Renal cortical epithelial cell (primary cell): ENCODE results near the gene ZCCHC14. TPM values are rescaled to one million over a fixed set of nuclear protein-coding genes. Genes with fewer than 3 reads are reported as not detected.
"Not testable (repeated sequence)": the region's sequence is repeated elsewhere in the genome, so short reads cannot be mapped to it uniquely, and the experiment has no call there.

Experiments
- DNase-seq: peaks from one replicate; pipeline ENCODE4 v3.0.0-alpha.2; 2011; ENCODE audit warnings: low read depth
- total RNA-seq: library from RNA; depleted of rRNA; stranded (reverse); fragments of >200 nt; gene quantifications from 2 replicates; pipeline ENCODE4 v1.2.3, GENCODE V29; 2014

The ZCCHC14 gene
- total RNA-seq, 1 donor from 2014 or later = 24.8 TPM

GRCh38 chr16:87410530-87410929 is 82.3 kb downstream of the ZCCHC14 start:
- DNase-seq = no peak

- no peak for DNase-seq
Observed at GRCh38 chr16:87409781-87410180, 83.0 kb downstream of the ZCCHC14 start.

DNA sequence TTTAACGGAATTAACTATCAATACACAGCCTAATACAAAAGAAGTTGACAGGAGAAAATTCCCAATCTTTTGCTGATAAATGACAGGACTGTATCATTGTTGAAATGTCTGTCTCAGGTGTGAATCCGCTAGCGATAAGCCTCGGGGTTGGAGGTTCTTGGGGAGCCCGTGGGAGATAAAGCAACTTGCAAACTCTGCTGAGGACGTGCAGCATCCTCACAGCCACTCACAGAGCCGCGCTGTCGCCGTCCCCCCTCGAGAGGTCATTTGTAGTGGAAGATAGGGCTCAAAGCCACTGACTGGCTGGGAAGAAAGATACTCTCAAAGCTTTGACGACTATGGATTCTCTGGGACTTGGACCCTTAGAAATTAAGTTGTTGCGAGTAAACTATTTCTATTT is 83.7 kb downstream of the ZCCHC14 start:
- DNase-seq = no peak

DNA sequence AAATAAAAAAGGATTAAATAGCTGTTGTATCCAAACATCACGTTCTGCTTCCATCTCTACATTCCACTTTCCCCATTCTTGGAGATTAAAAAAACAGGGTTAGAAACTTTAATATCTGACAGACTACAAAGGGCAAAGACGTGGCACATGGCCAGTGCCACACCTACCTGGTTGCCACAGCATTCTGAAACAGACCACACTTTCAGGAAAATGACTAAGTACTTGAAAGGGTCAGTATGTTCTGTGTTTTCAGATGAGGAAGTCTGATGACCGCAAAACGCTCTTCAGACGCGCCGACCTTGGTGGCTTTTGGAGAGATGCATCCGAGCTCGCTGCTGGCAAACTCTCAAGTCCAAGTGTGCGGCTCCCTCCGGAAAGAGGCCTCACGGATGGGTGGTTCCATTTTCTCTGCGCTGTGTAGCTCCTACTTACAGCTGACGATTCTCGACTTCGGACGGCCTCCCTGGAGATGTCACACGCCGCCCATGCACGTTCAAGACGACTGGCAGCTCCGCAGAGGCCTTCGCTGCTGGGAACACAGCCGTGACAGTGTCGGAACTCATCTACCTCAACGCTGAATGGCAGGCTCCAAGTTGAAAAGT is 85.2 kb downstream of the ZCCHC14 start:
- DNase-seq = peak; percentile 94

DNA sequence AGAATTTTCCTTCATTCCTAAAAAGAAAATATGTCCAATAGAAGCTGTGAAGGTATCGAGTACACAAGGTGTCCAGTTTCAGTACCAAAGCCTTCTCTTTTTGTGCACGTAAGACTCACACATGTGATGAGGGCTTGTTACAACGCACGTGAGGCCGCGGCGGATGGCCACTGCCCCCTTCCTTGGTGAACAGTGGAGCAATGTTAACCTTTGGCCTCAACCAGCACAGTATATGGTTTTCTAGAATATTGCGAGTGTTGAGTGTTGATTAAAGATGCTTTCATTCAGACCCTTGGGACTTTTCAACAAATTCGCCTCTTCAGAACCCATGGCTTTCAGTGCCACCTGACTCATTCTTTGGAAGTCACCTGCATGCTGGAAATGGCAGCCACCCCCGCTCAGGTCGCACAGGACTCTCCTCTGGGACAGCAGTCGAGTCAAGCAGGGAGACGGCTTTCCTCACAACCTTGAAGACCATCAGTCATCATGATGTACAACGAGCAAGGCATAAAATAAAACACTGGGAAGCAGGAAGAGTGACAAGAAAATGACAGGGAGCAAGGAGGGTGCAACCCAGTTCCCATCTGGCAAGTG is 86.2 kb downstream of the ZCCHC14 start:
- DNase-seq = no peak

GRCh38 chr16:87404764-87405625 is 87.8 kb downstream of the ZCCHC14 start:
- DNase-seq = no peak

DNA sequence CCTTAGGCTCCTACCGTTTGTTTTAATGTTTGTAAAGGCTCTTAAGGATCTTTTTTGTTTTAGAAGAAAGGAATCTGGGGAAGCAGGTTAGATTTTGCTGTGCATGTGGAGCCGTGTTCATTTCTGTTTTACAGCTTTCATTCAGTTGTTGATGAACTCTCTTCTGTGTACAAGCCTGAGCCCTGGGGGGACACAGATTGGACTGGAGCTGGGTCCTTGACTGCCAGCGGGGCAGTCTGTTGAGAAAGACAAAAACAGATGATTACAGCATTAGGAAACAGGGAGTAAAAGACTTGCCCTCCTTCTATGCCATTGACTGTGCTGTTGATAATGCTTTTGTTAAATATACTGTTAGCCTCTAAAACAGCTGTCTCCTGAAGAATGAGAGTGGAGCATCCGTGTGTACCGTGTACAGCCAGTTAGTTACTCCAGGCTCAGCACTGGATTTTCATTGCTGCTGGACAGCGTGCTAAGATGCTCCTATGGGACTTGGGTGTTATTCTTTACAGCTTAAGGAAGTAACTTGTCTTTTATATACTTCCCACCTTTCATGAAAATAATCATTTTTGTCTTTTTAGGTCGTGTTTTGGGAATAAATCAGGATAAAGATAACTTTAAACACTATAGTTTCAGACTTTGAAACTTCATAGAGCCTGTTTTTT is 97.5 kb downstream of the ZCCHC14 start:
- no peak for DNase-seq

DNA sequence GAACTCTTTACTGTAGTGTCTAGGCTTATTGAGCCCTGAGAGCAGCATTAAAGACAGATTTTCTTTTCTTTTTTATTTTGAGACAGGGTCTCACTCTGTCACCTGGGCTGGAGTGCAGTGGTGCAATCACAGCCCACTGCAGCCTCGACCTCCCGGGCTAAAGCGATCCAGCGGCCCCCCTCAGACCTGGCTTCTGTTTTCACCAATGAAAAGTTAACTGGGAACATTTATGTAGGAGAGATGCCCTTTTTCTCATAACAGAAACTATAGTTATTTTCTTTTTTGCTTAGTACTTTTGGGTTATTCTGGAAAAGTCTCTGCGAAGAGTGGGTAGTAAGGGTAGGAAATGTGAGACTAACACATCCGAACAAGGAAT is 99.2 kb downstream of the ZCCHC14 start:
- DNase-seq = no peak

DNA sequence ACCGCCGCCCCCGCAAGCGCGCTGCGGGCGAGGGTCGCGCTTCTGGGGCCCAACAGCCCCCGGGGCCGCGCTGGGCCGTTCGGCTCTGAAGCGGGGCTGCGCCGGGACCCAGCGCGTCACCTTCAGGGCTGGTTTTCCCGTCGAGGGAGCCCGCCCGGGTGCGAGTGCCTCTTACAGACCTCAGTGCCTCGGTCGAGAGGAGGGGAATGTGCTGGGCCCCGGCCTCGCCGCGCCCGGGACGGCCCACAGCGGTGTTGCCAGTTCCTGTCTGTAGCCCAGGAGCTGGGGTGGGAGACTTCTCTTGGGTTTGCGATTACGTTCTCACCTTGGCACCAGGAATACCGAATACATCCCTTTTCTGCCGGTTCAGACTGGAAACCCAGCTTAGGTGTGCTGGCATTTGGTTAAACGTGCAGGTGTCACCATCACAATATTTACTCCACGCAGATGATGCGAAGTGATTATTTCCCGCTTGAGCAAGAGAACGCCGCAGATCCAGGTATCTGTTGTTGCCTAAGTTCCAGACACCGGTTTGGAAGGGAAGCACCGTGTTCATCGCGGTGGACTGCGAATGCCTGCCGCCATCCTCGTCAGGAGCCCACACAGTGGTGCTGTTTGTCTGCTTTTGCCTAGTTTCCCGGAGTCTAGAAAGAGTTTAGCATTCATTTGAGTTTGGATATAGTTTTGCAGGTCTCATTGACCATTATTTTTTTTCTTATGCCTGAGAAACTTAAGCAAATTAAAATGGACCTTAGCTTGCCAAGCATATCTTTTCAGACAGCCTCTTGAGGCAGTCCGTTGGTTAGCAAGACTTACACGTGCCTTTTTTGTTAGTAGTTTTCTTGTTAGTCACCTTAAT is 99.8 kb downstream of the ZCCHC14 start:
- peak; percentile 54 for DNase-seq

DNA sequence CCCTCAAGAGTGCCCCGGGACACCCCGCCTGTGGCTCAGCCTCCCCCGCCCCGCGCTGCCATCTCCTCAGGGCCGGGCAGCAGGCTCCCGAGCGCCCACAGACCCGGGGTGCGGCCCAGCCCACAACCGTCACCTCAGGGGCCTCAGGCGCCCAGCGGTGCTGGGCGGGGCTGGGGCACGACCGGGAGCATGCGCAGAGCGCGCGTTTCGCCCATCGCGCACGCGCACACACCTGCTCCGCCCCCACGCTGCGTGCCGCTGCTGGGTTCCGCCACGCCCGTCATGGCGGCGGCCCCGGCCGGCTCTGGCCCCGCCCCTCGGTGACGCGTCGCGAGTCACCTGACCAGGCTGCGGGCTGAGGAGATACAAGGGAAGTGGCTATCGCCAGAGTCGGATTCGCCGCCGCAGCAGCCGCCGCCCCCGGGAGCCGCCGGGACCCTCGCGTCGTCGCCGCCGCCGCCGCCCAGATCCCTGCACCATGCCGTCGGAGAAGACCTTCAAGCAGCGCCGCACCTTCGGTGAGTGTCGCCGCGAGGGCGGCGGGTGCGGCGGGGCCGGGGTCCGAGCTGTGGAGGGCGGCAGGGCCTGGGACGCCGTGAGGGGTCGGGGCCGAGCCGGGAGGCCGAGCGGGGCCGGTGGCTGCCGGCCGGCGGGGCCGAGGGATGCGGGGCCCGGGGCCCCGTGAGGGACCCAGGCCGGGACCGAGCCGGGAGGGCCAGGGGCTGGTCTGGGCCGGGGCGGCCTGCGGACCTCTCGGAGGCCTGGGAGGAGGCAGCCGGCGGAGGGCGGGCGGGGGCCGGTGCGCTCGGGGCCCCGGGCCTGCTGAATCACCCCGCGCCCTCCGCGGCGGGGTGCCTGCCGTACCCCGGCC is 100.6 kb downstream of the ZCCHC14 start, which contains the start of gene MAP1LC3B:
Gene MAP1LC3B, plus strand, starts transcription at position 387 of the 871 bp plus-strand sequence. Its CDS starts 92 bp downstream, at position 479.
- DNase-seq = peak; percentile 82

DNA sequence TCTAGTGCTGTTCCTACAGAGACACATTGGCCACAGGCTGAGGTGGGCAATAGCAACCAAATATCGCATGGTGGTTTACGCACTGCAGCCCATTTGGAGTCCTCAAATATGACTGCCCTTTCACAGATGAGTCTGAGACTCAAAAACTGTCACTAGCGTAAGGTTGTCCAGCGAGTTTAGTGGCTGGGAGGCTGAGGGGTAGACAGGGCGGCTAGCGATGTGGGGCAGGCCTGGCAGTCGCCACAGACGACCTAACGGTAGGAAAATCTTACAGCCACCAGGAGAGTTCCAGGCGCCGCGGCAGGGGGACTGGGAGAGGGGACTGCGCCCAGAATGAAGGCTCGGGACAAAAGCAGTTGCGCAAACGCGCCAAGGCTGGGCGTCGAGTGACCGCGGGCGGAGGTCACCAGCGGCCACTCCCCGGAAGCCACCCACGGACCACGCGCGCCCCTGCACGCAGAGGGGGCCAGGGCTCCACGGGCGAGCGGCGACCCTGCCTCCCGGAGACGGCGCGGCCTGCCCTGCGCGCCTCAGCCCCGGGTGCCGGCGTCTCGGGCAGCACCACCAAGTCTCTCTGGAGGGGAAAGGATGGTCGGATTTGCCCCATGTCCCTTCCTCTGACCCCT is 101.4 kb downstream of the ZCCHC14 start:
- no peak for DNase-seq

- DNase-seq = no peak
Observed at GRCh38 chr16:87390641-87391323, 102.0 kb downstream of the ZCCHC14 start.

GRCh38 chr16:87389914-87390313 is 102.9 kb downstream of the ZCCHC14 start:
- DNase-seq = not testable (repeated sequence)

GRCh38 chr16:87389245-87389644 is 103.6 kb downstream of the ZCCHC14 start:
- no peak for DNase-seq

GRCh38 chr16:87388818-87389134 is 104.0 kb downstream of the ZCCHC14 start:
- DNase-seq = no peak

- peak; percentile 100 for DNase-seq
Observed at GRCh38 chr16:87387942-87388817, 104.6 kb downstream of the ZCCHC14 start.

- not testable (repeated sequence) for DNase-seq
Observed at GRCh38 chr16:87384875-87385167, 108.0 kb downstream of the ZCCHC14 start.

DNA sequence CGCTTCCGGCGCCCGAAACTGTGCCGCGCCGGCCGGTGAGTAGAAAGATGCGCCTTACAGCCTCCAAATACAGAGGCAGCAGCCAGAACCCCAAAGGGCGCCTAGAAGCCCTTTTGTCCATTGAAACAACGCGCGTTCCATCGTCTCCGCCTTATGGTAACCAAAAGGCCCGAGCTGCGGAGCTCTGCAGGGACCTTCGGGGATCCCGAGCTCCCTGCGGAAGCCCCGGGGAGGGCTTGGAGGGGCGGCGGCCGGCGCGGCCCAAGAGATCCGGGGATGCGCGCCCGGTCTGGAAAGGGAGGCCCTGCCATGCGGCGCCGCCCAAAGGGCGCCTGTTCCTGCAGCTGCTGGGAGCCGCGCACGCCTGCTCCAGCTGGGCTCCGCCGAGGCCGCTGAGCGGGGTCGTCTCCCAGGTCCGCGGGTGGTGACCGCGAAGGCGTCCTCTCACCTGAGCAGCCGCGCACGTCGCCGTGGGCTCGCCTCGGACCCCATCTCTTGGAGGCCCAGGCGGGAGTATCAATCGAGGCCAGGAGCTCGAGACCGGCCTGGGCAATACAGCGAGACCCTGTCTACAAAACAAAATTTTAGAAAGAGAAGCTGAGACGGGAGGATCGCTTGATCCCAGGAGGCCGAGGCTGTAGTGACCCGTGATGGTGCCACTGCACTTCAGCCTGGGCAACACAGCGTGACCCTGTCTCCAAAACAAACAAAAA is 108.5 kb downstream of the ZCCHC14 start:
- DNase-seq = no peak
